GM10266 (cell line): Measurements from ENCODE around the gene ATXN7L1.

ENCODE experiments used
- DNase-seq: peaks from one replicate; pipeline ENCODE4 v3.0.0; 2012; ENCODE audit errors: extremely low spot score
- TF ChIP-seq, protein P1 (sequence below): IDR thresholded peaks from 2 replicates; pipeline ENCODE4 v1.5.1; 2012; ENCODE audit warnings: mild to moderate bottlenecking, low read depth; ENCODE audit not compliant: control insufficient read depth, insufficient read depth; ENCODE audit errors: missing control alignments

ATXN7L1 gene, protein sequence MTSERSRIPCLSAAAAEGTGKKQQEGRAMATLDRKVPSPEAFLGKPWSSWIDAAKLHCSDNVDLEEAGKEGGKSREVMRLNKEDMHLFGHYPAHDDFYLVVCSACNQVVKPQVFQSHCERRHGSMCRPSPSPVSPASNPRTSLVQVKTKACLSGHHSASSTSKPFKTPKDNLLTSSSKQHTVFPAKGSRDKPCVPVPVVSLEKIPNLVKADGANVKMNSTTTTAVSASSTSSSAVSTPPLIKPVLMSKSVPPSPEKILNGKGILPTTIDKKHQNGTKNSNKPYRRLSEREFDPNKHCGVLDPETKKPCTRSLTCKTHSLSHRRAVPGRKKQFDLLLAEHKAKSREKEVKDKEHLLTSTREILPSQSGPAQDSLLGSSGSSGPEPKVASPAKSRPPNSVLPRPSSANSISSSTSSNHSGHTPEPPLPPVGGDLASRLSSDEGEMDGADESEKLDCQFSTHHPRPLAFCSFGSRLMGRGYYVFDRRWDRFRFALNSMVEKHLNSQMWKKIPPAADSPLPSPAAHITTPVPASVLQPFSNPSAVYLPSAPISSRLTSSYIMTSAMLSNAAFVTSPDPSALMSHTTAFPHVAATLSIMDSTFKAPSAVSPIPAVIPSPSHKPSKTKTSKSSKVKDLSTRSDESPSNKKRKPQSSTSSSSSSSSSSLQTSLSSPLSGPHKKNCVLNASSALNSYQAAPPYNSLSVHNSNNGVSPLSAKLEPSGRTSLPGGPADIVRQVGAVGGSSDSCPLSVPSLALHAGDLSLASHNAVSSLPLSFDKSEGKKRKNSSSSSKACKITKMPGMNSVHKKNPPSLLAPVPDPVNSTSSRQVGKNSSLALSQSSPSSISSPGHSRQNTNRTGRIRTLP

DNA sequence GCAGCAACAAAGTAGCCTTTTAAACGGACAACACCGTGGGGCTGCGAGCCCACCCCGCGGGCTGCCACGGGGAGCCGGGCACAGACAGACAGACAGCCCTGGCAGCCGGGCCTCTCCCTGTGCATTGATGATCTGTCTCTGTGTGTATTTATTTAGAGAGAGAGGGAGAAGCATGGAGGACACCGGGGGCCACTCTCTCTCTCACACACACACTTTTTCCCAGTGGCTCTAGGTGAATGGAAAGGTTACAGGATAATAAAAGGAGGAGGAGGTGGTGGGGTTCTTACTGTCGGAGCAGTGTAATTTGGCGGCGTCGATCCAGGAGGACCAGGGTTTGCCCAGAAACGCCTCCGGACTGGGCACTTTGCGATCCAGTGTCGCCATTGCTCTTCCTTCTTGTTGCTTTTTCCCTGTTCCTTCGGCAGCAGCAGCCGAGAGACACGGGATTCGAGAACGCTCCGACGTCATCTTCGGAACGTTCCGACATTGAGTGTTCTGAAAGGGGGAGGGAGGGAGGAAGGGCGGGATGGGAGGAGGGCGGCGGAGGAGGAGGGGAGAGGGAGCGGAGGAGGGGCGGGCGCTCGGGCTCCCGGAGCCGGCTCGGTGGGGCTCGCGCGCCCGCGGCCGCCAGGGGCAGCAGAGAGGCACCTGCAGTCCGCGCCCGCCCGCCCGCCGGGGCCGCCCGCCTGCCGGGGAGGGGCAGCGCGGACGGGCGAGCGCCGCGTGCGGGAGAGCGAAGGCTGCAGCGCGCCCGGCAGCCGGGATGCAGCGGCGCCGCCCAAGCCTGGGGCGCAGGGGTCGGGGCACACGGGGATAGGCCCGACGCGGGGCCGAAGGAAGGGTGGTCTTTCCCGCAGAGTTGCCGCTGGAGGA, at the start of gene ATXN7L1:
TSS of gene ATXN7L1 (minus strand) at position 509 of the 873 bp plus-strand sequence. CDS start at position 468, 41 bp downstream.
- TF ChIP-seq, protein P1, sequence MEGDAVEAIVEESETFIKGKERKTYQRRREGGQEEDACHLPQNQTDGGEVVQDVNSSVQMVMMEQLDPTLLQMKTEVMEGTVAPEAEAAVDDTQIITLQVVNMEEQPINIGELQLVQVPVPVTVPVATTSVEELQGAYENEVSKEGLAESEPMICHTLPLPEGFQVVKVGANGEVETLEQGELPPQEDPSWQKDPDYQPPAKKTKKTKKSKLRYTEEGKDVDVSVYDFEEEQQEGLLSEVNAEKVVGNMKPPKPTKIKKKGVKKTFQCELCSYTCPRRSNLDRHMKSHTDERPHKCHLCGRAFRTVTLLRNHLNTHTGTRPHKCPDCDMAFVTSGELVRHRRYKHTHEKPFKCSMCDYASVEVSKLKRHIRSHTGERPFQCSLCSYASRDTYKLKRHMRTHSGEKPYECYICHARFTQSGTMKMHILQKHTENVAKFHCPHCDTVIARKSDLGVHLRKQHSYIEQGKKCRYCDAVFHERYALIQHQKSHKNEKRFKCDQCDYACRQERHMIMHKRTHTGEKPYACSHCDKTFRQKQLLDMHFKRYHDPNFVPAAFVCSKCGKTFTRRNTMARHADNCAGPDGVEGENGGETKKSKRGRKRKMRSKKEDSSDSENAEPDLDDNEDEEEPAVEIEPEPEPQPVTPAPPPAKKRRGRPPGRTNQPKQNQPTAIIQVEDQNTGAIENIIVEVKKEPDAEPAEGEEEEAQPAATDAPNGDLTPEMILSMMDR = peak; percentile 79
- peak; percentile 90 for DNase-seq

DNA sequence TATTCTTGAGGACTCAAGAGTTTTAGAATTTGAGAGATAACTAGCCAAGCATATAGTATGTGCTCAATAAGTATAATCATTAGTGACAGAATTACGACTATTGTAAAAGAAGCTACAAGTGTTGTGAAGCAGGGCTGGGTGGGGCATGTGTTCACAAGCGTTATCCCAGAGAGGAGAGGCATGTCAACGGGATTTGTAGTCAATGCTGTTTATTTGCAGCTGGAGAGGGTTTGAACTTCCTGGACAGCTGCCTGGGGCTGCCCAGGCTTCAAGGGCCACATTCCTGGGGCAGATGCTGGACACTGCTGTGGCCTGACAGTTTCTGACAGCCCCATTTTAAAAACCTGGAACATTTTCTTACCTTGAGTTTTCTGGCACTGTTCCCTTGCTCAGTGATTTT, 49.7 kb upstream of the ATXN7L1 start:
- TF ChIP-seq, protein P1 = no peak

DNA sequence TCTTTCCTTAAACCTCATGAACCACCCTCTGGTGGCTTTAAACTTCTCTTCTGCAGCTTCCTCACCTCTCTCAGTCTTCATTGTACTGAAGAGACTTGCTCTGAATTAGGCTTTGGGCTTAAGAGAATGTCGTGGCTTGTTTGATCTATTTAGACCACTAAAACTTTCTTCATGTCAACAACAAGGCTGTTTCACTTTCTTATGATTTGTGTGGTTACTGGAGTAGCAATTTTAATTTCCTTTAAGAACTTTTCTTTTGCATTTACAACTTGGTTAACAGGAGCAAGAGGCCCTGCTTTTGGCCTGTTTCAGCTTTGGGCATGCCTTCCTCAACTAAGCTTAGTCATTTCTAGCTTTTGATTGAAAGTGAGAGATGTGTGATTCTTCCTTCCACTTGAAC, 48.5 kb upstream of the ATXN7L1 start:
- DNase-seq = no peak
- TF ChIP-seq, protein P1 = no peak

More for the DNA sequence above, 49.7 kb upstream of the ATXN7L1 start:
- no peak for DNase-seq

DNA sequence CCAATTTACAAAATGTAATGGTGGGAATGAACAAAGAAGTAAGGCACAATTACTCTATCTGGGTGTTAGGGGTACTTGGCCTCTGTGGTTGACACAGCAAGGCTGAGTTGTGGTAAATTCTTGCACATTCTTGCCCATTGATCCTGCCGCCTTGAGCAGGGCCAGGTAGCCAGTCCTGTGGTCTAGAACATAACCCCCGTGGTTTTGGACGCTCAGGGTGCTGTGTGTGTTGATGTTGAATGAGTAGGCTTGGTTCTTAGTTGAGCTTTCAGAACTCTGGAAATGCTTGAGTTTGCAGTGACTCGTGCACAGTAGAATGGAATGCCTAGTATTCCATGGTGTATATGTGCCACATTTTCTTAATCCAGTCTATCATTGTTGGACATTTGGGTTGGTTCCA, 44.4 kb upstream of the ATXN7L1 start:
- TF ChIP-seq, protein P1 = no peak
- no peak for DNase-seq

DNA sequence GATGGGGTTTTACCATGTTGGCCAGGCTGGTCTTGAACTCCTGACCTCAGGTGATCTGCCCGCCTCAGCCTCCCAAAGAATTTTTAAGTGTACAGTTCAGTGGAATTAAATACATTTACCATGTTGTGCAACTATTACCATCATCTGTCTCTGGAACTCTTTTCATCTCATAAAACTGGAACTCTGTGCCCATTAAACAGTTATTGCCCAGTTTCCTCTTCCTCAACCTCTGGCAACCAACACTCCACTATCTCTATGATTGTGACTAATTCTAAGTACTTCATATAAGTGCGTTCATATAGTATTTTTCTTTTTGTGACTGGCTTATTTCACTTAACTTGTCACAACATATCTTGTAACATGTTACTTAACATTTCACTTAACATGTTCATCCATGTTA, 41.3 kb upstream of the ATXN7L1 start:
- TF ChIP-seq, protein P1 = no peak
- DNase-seq = no peak

DNA sequence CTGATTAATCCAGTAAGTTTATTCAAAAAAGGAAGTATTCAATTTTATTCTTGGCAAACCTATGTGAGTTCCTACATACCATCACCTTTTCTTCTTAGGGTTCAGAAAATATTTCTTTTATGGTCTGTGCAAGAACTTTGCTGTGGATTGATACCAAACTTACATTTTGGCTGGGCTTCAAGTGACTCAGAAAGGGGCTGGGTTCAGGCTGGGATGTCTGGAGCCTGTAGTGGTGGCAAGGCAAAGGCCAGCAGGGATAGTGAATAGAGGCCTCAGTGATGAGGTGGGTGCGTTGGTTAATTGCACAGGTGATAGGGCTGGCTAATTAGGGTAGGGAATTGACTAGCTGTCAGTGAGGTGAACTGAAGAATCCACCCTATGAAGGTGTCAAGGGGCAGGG, 40.2 kb upstream of the ATXN7L1 start:
- TF ChIP-seq, protein P1 = no peak
- DNase-seq = no peak
